HG02870 (cell line): ENCODE results near the gene TXNDC16.
"Not testable (repeated sequence)": the region's sequence is repeated elsewhere in the genome, so short reads cannot be mapped to it uniquely, and the experiment has no call there.

ENCODE experiments used
- ATAC-seq: cut with Tn5 transposase; IDR thresholded peaks from one replicate; pipeline ENCODE4 v1.9.1; 2021; ENCODE audit warnings: mild to moderate bottlenecking, moderate library complexity; ENCODE audit not compliant: unreplicated experiment

The TXNDC16 gene

GRCh38 chr14:52545584-52546317 is 6.6 kb downstream of the TXNDC16 start:
- ATAC-seq, result no peak

DNA sequence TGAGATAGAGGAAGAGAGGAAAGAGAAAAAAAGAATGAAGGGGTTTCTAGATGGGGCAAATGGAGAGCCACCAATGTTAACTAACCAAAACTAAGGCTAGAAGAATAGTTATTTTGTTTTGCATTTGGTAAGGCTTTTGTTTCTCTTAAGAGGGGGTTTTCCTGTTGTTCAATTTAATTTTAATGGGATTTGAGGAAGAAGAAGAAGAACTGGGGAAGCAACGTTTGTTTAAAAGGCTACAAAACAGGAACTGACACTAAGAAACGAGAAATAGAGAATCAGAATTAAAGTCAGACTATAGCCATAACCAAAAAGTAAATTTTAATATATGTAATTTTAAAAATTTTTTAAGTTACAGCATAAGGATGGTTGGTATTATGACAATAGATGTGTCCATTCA is 13.7 kb downstream of the TXNDC16 start:
- no peak for ATAC-seq

DNA sequence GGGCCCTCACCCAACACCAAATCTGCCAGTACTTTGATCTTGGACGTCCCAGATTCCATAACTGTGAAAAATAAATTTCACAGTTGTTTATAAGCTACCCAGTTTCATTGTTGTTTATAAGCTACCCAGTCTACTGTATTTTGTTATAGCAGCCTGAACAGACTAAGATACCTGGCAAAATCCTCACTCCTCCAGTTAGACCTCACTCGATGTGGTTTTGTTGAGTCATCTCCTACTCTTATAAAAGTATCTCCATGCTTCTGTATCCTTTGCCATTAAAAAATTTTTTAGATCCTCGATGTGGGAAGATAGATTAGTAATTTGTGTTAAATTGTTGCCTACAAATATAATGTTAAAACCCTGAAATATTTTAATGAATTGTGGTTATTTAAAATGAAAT is 16.0 kb downstream of the TXNDC16 start:
- no peak for ATAC-seq

DNA sequence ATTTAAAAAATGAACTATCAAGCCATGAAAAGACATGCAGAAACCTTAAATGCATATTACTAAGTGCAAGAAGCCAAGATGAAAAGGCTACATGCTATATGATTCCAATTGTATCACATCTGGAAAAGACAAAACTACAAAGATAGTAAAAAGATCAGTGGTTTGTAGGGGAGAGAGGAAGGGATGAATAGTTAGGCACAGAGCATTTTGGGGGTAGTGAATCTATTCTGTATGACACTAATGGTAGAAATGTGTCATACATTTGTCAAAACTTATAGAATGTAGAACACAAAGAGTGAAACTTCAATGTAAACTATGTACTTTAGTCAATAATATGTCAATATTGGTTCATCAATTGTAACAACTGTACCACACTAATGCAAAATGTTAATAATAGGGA is 20.8 kb downstream of the TXNDC16 start:
- ATAC-seq, result no peak

GRCh38 chr14:52527052-52527451 is 25.3 kb downstream of the TXNDC16 start:
- ATAC-seq, result no peak

DNA sequence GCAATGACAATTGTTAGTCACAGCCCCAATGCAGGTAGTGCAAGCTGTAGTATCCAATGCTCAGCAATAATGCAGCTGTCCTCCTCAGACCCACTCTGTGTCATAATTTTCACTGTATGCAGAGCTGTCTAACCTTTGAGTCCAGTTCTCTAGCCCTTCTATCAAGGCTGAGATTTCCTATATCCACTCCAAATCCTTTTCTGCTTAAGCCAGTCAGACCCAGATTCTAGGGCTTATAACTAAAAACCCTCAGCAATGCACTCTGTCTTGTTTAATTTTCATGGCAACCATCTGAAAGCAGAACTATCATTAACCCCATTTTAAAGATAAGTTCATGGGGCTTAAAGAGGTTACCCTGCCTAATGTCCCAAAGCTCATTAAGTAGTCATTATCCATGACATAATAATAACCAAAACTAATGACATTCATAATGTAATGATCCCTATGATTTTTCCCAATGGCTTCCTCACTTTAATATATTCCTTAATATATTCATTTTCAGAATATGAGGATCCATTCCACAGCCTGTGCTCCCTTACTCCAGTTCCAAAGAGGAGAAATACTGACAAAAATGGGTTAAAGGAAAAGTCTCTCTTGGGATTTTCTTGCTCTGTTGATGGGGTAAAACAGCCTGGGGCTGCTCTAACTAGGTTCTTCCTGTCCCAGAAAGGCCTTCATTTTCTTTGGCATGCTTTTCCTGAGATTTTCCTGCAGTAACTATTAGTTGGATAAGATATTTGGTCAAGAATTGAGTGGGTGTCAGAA is 29.5 kb downstream of the TXNDC16 start:
- ATAC-seq, result no peak

- no peak for ATAC-seq
Observed at GRCh38 chr14:52522033-52522432, 30.3 kb downstream of the TXNDC16 start.

- no peak for ATAC-seq
Observed at GRCh38 chr14:52514046-52514811, 38.1 kb downstream of the TXNDC16 start.

DNA sequence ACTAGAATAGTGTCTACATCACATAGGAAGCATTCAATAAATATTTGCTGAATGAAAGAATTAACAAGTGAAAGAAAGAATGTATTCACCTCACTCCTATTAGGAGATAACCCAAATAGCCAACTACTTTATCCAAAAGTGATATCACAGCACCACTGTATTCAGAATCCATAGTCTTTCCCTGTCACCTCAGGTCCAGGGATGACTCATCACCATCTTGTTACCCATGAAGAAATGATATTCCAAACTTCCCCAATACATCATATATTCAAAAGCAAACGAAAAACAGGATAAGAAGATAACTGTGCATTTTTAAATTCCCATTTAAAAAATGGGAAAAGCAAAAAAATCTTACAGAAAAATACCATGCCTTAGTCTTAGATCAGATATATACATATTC is 39.1 kb downstream of the TXNDC16 start:
- no peak for ATAC-seq

- ATAC-seq, result no peak
Observed at GRCh38 chr14:52494444-52494843, 57.9 kb downstream of the TXNDC16 start.

DNA sequence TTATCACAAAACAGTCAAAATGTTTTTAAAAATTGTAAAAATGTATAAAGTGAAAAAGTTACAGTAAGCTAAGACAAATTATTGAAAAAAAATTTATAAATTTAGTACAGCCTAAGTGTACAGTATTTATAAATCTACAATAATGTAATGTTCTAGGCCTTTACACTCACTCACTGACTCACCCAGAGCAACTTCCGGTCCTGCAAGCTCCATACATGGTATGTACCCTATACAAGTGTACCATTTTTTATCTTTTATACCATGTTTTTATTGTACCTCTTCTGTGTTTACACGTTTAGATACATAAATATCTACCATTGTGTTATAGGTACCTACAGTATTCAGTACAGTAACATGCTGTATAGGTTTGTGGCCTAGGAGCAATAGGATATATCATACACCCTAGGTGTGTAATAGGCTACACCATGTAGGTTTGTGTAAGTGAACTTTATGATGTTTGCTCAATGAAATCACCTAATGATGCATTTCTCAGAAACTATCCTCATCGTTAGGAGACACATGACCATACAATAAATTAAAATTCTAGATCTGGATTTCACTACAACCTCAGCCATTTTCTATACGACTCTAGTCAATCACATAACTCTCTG is 66.8 kb downstream of the TXNDC16 start:
- no peak for ATAC-seq

DNA sequence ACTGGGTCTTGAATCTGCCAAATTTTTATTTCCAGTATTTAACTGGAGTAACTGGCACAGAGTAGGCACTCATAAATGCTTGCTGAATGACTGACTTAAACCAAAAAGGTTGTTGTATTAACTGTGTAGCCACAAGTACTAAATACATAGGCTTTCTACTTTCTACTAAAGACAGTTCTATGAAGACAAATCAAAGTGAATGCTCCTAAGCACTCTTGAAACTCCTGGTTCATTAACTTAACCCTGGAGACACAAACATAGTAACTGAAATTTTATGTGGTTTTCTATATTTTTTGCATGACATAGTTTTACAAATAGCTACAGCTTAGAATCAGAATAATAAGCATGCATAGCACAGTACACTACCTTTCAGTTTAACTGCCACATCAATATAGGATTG is 70.4 kb downstream of the TXNDC16 start:
- no peak for ATAC-seq

GRCh38 chr14:52473557-52473956 is 78.7 kb downstream of the TXNDC16 start:
- no peak for ATAC-seq

DNA sequence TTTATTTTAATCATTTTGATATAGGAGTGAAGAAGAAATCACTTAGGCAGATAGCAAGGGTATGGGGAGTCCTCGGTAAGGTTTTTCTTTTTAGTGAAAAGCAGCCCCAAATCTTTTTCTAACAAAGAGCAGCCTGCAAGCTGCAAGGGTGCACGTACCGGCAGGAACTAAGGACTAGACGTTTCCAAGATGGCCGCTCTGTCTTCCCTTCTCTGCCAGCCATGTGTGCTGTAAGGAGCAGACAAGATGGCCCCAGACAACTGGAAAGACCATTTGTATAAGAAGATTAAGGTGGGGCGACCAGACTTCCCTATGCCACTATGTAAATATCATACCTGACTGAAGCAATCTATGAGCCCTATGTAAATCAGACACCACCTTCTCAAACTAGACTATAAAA is 79.6 kb downstream of the TXNDC16 start:
- ATAC-seq, result no peak

DNA sequence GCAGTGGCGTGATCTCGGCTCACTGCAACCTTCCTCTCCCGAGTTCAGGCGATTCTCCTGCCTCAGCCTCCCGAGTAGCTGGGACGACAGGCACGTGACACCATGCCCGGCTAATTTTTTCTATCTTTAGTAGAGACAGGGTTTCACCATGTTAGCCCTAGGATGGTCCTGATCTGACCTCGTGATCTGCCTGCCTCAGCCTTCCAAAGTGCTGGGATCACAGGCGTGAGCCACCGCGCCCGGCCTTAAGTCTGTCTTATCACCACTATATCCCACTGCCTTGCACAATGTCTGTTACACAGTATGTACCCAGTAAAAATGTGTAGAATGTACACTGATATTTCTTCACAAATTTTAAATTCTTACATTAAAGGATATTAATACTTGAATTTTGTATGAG is 80.1 kb downstream of the TXNDC16 start:
- ATAC-seq, result not testable (repeated sequence)

- no peak for ATAC-seq
Observed at GRCh38 chr14:52467515-52468266, 84.6 kb downstream of the TXNDC16 start.

DNA sequence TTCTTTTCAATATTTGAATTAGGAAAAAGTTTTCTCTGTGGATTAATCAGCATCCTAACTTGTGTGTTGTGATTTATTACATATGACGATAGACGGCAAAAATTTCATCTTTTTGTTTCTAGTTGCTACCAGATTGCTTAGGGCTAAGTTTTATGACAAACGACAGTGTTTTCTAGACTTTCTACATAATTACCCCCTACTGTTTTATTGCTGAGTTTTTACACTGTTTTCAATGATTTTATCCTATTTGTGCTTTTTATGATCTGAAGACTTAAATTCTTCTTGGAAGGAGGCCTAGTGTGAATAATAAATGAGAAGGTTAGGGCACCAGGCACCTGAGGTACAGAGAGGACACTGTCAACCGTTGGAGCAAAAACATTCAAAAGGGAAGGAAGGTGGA is 88.1 kb downstream of the TXNDC16 start:
- no peak for ATAC-seq

- no peak for ATAC-seq
Observed at GRCh38 chr14:52463375-52463774, 88.9 kb downstream of the TXNDC16 start.

DNA sequence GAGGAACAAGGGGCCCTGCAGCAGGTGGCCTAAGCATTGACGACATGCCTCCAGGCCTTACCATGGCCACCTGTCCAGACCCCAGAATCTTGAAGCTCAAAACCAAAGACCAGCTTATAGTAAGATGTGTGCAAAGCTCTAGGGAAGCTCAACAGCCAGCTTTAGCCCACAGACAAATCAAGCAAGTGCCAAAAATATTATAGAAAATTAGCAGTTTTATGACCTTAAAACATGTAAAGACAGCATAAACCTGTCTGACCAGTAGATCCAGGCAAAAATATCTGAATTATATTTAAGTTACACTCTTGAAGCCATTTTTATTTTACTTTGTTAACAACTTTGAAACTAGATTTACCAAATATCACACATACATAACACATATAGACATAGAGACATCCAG is 90.6 kb downstream of the TXNDC16 start:
- ATAC-seq, result no peak

DNA sequence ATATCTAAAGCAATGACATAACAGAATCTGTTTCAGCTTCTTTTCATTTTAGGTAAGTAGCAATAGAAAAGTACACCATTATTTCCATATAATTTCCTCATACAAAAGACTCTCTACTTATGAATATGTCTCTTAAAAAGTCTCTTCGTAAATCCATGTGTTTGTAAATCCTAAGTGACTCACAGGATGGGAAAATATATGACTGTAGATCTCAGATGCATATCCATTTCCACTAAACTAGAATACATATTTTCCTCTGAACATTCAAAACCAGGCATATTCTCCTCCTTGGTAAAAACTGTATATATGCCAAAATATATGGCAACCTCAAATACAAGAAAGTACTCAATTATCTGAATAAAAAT is 93.6 kb downstream of the TXNDC16 start:
- no peak for ATAC-seq

DNA sequence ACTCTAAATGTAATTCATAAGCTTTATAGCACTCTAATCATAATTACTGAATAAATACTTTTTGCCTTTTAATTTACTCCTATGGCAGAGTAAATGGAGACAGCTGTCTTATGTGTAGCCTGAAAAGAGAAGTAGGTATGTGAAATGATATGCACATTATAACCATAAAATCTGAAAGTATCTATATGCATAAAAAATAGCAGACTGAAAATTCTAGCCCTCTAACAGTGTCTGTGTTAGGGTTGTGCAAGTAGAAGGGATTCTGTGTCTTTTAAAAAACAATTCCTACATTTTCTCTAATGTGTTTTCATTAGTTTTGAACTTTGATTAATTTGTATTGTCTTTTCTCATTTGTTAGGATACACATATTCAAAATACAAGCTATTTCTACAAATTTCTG is 94.9 kb downstream of the TXNDC16 start:
- ATAC-seq, result no peak
